T-helper 22 cell (primary cell): ENCODE measurements around the gene ADAMTS14.

Experiments used
- DNase-seq: peaks from one replicate; pipeline ENCODE4 v3.0.0-alpha.2; 2020; ENCODE audit warnings: low read depth

The ADAMTS14 gene

DNA sequence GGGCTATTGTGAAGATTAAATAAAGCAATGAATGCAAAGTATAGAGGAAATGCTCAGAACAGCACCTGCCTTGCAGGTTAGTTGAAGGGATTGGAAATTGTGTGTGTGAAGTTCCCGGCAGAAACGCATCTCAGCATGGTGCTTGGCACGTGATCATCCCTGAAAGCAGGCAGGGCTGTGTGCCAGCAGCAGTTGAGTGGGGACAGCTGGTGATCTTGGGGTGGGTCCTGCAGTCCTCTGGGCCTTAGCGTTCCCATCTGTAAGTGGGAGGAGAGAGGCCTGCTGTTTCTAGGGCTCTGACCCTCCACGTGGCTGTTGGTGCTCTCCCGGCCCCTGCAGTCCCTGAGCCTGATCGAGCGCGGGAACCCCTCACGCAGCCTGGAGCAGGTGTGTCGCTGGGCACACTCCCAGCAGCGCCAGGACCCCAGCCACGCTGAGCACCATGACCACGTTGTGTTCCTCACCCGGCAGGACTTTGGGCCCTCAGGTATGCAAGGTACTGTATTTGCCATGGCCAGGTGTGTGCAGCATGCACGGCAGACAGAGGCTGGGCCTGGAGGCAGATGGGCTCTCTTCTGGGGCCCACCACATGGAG is 57.6 kb downstream of the ADAMTS14 start:
- no peak for DNase-seq

DNA sequence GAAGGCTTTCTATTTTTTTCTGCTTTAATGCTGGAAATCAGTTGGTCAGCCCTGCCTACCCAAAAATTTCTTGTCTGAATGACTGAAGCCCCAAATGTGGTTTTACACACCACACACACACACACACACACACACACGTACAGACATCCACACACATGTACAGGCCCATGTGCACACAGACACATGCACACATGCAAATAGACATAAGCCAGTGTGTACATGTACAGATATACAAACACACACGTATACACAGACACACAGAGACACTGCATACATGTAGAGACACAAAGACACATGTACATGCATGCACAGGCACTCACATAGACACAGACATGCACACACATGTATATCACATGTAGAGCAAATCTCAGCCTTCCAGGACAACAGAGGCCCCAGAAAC is 58.6 kb downstream of the ADAMTS14 start:
- no peak for DNase-seq

- no peak for DNase-seq
Measured at GRCh38 chr10:70732569-70732968, 60.3 kb downstream of the ADAMTS14 start.

GRCh38 chr10:70733051-70733450 is 60.7 kb downstream of the ADAMTS14 start:
- no peak for DNase-seq

GRCh38 chr10:70735161-70735560 is 62.9 kb downstream of the ADAMTS14 start:
- no peak for DNase-seq

DNA sequence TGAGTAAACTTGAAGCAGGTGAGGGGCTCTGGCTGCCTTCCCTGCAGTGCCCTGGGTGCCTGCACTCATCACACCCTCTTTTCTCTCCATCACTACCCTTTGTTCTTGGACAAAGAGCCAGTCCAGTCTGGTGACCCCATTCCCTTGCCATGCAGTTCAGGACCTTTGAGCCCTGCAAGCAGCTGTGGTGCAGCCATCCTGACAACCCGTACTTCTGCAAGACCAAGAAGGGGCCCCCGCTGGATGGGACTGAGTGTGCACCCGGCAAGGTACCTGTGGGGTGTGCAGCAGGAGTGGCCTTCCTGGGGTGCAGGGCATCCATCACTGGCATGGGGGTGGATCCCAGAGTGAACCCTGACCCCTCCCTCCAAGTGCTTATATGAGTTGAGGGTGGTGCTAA is 64.2 kb downstream of the ADAMTS14 start:
- DNase-seq, result no peak

DNA sequence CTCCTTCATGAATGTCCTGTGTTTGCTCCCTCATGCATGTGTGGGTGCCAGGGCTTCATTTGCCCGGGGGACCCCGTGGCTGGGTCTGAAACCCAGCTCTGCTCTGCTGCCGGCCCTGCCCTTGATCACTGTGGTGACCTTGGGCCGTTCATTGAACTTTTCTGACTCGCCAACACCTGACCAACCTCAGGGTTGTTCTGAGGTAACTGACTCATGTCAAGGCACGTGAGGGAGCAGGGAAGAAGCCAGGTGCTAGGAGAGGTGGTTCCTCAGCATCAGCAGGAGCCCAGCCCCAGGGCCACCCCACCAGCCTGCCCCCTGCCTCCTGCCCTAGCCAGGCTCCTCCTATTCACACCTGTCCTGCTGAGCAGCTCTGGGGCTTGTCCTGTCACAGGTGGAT is 64.9 kb downstream of the ADAMTS14 start:
- DNase-seq, result no peak

DNA sequence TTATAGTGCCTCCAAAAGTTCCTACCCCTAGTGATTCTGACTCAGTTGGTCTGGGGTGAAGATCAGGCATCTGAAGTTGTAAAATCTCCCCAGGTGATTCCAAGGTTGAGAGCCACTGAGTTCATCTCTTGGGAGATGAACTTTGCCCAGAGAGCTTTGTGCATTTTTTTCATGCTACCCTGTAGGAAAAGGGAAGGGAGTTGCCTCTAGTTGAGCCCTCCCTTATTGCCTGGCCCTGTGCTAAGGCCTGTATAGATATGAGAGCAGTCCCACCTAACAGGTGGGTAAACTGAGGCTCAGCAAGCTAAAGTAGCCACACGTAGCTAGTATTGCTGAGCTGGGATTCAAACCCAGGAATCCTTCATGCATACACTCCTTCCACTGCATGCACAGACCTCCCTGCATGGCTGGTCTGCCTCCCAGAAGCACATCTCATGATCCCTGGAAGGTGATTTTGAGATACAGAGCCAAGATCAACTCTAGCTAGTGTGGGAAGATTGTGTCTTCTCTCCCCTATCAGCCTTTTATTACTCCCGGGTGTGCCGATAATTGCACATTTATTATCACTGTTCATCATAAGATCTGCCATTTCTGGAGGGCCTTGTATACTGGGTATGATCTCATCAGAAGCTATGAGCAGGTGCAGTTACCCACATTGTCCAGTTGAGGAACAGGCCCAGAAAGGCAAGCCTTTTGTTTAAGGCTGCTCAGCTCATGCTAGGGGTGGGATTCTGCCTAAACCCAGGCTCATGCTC is 65.9 kb downstream of the ADAMTS14 start:
- no peak for DNase-seq

DNA sequence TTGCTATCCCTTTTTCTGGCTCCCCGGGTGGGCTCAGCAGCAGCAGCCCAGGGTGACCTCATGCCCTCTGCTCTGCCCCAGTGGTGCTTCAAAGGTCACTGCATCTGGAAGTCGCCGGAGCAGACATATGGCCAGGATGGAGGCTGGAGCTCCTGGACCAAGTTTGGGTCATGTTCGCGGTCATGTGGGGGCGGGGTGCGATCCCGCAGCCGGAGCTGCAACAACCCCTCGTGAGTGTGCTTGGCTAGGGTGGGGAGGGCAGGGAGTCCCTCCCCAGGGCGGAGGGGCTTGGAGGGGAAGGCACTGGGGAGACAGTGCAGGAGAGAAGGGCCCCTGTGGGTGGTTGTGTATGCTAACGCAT is 66.4 kb downstream of the ADAMTS14 start:
- DNase-seq, result no peak

- no peak for DNase-seq
Measured at GRCh38 chr10:70740406-70741288, 68.3 kb downstream of the ADAMTS14 start.

GRCh38 chr10:70742537-70743429 is 70.5 kb downstream of the ADAMTS14 start:
- DNase-seq, result no peak

DNA sequence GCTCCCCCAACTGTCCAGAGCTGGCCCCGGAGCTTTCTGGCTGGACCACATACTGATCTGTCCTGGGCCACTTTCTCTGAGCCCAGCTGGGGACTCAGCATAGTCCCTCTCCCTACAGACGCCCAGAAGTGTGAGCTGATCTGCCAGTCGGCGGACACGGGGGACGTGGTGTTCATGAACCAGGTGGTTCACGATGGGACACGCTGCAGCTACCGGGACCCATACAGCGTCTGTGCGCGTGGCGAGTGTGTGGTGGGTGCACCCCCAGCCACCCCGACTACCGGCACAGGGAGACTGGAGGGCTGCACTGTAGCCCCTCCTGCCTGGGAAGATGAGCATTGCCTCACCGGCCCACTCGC is 71.1 kb downstream of the ADAMTS14 start:
- no peak for DNase-seq

DNA sequence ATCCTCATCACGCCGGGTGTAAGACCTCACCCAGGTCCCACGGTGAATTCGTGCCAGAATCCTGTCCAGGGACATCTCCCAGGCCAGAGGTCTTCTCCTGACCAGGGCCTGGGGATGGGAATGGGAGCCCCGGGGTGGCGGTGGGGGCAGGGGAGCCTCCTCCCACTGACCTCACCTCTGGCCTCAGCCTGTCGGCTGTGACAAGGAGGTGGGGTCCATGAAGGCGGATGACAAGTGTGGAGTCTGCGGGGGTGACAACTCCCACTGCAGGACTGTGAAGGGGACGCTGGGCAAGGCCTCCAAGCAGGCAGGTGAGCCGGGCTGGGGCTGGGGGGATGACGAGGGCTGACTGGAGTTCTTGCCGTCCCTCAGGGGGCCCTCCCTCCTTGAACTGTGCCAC is 71.6 kb downstream of the ADAMTS14 start:
- DNase-seq, result no peak

DNA sequence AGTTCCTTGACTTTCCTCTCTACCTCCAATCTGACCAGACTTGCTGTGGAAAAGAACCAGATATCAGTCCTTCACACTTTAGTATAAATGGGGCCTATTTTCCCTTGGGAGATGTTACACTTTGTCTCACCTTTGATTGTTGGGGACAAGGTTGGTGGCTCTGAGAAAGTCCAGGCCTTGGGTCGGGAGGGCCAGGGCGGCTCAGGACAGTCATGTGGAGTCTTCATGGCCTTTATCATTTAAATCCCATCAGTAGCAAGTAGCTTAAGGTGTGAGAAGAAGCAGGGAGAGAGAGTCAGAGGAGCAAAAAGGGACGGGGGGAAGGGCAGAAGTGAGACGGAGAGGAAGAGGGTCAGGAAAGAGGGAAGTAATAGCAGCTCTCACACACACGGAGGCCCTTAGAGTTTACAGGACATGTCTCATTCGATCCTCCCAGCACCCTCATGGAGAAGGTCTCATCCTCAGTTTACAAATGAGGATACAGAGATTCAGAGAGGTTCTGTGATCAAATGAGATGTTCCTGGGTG is 72.4 kb downstream of the ADAMTS14 start:
- DNase-seq, result no peak

DNA sequence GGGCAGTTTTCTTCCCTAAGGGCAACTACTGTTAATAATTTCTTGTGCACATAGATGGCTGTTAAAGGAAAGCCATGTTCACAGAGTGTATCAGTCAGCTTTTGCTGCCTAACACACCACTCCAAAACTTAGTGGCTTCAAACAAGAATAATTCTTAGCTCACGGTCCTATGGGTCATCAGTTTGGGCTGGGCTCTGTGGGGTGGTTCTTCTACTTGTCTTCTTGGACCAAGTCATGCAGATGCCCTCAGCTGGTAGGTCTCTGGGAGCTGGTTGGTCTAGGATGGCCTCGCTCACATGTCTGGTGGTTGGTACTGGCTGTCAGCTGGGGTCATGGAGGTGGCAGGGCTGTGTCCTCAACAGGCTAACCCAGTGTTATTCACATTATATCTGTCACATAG is 73.2 kb downstream of the ADAMTS14 start:
- no peak for DNase-seq

DNA sequence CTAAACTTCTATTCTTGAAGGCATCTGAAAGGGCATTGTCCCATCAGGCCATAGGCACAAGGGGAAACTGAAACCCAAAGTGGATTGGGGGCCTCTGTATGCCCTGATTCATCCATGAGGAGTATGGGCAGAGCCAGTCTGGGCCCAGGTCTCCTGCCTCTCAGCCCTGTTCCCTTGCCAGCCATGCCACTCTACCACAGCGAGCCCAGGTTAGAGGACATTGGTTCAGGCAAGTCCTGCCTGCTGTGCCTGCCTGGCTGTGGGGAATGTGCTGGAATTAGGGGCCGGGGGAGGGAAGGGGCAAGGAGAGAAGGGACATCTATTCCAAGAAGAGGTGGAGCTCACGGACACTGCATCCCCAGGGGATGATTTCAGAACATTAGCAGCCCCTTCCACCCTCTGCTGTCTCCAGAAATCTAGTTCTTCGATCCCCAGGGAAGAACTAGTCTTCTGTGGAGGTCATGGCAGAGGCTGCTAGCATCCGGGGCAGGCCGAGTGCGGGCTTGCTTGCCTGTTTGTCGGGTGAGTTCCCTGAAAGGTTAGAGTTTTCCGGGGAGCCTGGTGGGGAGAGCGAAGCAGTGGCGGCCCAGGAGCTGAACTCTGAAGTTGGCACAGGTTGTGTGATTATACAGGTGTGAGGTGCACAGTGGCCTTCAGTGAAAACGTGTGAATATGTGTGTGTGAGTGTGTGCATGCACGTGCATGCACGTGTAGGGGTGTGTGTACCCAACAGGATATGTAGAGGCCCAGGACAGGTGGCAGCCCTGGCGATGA is 75.1 kb downstream of the ADAMTS14 start:
- no peak for DNase-seq

GRCh38 chr10:70748305-70748704 is 76.0 kb downstream of the ADAMTS14 start:
- DNase-seq, result no peak

DNA sequence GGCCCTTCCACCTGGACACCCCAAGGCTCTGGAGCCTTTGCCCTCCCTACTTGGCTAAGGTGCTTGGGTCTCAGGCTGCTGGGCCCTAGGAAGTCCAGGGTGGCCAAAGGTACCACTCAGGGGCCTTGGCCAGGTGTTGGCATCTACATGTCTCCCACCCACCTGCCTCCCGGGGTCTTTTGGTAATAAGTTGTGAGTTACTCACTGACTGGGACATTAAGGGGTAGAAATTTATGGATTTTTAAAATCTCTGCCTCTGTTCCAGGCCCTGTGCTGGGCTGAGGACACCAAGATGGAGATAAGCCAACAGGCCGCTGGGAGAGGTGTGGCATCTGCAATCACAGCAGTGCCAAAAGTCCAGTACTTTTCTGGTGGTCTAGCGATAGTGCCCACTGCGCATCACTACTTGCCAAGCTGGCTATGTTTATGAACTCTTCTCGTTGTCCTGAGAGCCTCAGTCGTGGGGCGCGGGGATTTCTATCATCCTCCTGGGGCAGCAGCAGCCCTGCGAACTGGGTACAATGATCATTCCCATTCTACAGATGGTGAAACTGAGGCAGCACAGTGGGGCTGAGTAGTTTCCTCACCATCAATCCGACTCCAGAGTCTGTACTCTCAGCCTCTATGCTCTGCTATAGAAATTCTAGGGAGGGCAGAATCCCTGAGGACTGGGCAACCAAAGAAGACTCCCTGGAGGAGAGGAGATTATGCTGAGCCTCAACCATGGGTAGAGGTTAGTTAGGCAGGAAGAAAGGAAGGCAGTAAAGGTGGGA is 76.7 kb downstream of the ADAMTS14 start:
- no peak for DNase-seq

GRCh38 chr10:70749756-70750155 is 77.5 kb downstream of the ADAMTS14 start:
- no peak for DNase-seq

GRCh38 chr10:70750156-70750703 is 77.9 kb downstream of the ADAMTS14 start:
- no peak for DNase-seq
